Myocyte (in vitro differentiated cells): Measurements from ENCODE around the gene PTH2R. TPM values are rescaled to one million over a fixed set of nuclear protein-coding genes. Genes with fewer than 3 reads are reported as not detected.

Experiments
- DNase-seq: peaks from one replicate; pipeline ENCODE4 v3.0.0-alpha.2; 2012; ENCODE audit warnings: low read depth
- total RNA-seq: library from RNA; depleted of rRNA; stranded (reverse); fragments of >200 nt; gene quantifications from 2 replicates; pipeline ENCODE4 v1.2.3, GENCODE V29; 2014

Gene PTH2R
- total RNA-seq, 1 donor from 2014 or later: not detected

DNA sequence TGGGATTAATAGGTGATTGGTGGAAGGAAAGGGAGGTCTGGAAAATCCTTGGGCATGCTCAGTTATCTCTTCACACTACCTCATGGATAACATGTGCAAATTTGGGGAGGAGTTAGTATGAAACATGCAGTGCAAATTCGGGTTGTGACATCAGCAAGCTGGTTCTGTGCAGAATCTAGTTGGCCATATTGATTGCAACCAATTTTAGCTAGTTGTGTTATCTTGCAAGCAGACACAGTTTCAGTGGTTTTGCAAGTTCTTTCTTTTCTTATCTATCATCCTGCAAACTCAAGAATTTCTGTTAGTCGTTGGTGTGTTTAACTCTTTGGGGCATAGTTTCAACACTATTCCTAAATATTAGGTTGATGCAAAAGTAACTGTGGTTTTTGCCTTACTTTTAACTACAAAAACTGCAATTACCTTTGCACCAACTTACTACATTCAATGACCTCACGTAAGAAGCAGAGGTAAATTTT, 135.4 kb downstream of the PTH2R start:
- DNase-seq: no peak

DNA sequence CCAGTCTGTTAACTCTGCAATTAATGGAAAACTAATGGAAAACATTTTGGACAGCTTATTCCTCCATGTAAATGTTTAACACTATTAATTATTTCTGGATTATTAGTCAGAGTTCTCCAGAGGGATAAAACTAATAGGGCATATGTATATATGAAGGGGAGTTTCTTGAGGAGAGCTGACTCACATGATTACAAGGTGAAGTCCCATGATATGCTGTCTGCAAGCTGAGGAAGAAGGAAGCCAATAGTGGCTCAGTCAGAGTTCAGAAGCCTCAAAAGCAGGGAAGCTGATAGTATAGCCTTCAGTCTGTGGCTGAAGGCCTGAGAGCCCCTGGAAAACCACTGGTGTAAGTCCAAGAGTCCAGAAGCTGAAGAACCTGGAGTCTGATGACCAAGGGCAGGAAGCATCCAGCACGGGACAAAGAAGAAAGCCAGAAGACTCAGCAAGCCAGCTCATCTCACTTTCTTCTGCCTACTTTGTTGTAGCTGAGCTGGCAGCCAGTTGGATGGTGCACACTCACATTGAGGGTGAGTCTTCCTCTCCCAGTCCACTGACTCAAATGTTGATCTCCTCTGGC, 136.0 kb downstream of the PTH2R start:
- DNase-seq: no peak

Other genes starting within 250 kb of the PTH2R start
- gene CRYGA, start 243.2 kb upstream of the PTH2R start, total RNA-seq: not detected in 2 replicates
- gene C2orf80, start 216.8 kb upstream of the PTH2R start, total RNA-seq: not detected in 2 replicates
- gene IDH1, start 151.7 kb upstream of the PTH2R start, total RNA-seq: 40.8 and 79.4 TPM in 2 replicates
- 21.9 and 24.2 TPM in 2 replicates for gene PIKFYVE, start 140.5 kb upstream of the PTH2R start, total RNA-seq